DMS79 treated with DMSO at 0.1 percent for 48 hours (cell line): Measurements from ENCODE around the gene OPCML.

Experiments
- DNase-seq: peaks from one replicate; lab custom pipeline; 2025; lab: John Stamatoyannopoulos, UW

OPCML gene

GRCh38 chr11:133503236-133503635 lies 29.1 kb downstream of the OPCML start:
- no peak for DNase-seq

DNA sequence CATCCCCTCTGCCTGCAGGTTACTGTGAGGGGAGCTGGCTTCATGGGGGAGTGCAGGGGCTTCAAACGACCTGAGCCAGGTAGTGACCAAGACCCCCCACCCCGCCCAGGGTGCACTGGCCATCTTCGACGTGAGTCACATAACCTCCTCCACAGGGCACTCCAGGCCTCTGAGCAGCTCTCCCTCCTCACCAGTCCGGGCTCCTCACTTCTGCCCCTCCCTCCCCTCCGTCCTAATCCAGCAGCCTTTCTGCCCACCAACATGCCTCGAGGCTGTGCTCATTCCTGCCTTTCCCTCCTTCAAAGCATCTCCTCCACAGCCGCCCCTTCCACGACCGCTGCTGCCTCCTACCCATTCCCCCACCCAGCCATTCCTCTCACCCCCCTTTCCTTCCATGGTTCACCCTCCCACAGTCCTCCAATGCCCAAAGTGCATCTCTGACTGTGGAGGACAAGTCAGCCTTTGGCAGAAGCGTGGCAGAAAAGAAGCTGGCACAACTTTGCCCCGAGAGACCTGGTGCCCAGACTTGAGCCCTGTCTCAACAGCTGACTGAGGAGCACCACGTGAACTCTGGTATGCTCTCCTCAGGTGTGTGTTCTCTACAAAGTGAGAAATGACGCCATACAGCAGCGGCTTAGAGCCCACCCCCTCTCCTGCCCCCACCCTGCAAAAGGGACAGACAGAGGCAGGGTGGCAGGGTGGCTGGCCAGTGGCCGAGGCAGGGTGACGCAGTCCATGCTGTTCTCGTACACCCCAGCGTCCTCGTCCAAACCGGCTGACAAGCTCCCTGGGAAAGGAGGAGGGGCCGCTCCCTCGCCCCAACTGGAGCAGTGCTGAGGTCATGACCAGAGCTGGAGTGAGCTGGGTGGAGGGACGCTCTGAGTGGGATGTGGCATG lies 30.4 kb downstream of the OPCML start:
- DNase-seq: no peak

GRCh38 chr11:133500936-133501335 lies 31.4 kb downstream of the OPCML start:
- DNase-seq: no peak

GRCh38 chr11:133500435-133500834 lies 31.9 kb downstream of the OPCML start:
- DNase-seq: no peak

GRCh38 chr11:133498969-133499368 lies 33.3 kb downstream of the OPCML start:
- no peak for DNase-seq

- no peak for DNase-seq
These were observed 34.7 kb downstream of the OPCML start for GRCh38 chr11:133497477-133498140.

GRCh38 chr11:133492895-133493294 lies 39.4 kb downstream of the OPCML start:
- DNase-seq: no peak

DNA sequence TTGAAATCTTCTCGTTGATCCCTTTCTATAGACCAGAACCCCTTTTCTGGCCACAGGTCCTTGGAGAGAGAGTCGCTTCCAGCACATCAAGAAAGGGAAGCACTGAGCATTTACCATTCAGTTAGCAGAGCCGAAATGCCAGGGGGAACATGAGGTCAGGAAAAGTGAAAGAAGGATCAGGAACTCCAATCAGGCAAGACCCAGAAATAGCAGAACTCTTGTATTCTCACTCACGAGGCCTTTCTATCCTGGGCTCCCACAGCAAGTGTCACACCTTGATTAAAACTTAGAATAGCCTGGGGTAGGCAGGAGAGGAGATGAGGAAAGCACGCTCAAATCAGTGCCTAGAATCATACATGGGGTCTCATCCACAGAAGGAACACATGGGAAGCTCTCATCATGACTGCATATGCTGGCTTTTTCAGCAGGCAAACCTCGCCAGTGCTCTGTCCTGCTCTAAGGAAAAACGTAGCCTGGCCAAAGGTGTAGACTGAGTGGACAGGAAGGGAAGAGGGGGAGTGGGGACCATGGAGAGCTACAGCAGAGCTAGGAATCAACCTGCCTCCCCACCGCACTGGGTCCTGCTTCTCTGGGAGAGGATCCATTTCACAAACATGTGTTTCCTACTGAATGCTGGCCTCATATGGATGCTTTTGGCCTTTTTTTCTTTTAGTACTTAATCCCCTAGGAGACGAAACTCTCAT lies 40.5 kb downstream of the OPCML start:
- no peak for DNase-seq

DNA sequence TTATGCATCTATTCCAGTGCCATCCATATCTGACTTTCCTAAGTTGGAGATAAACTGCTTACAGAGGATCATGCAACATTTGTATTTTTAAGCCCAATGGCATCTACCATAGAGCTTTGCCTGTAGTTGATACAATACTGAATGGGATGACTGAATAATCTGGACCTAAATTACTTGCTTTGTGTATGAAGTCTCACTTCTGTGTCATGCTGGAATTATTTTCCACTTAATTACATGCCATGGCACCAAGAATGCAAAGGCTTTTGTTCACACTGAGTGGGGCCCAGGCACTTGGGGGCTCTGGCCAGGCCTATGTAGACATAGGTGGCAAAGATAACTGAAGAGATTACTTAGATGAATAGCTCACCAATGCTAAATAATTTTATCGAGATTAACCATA lies 51.6 kb downstream of the OPCML start:
- no peak for DNase-seq

GRCh38 chr11:133479209-133479608 lies 53.1 kb downstream of the OPCML start:
- no peak for DNase-seq

DNA sequence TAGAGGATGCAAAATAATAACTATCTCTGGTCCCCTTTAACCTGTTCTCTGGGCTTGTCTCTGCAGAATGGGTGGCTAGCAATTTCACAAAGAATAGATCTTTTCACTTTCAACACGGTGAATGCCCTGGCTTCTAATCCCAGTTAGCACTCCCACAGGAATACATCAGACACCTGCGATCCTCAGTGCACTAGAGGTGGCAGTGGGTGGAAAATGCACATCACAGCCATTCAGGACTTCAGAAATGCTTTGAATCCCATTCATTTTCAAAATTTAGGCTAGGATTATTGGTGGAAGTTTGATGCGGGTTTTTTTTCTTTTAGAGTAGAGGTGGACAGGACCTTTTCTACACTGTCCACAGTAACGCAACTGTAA lies 55.1 kb downstream of the OPCML start:
- DNase-seq: no peak

- DNase-seq: no peak
These were observed 55.6 kb downstream of the OPCML start for GRCh38 chr11:133476570-133477250.

DNA sequence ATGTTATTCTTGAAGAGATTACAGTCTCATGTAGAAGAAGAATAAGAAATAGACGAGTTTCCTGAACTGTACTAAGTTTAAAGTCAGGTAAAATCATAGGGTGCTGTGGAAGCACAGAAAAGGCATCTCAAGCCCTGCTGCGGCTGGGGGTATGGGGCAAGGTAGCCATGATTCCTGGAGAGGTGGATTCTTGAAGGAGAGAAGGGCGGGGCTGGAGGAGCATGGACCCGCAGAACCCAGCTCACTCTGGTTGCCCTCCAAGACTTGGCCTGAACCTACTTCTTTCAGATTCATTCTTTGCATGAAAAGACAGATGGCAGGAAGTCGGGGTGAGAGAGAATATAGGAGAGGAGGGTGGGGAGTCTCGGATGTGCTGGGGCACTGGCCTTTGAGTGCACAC lies 57.8 kb downstream of the OPCML start:
- no peak for DNase-seq

DNA sequence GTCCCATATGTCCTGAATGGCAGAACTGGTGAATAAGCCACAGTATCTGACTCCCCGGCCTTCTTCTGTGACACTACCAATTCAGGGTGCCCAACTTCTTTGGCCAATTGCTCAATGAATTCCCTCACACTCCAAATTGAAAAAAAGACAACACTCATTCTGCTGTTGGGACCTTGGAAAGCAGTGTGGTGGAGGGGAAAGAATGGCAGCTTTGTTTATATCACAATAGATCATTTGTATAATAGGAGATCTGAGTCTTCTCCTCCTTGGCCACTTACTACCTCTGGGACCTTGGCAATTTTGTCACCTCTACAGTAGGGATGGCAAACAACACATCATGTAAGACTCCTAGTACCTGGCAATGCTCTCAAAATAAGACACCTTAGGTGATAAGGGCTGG lies 64.6 kb downstream of the OPCML start:
- no peak for DNase-seq

GRCh38 chr11:133443206-133443747 lies 89.0 kb downstream of the OPCML start:
- DNase-seq: no peak

DNA sequence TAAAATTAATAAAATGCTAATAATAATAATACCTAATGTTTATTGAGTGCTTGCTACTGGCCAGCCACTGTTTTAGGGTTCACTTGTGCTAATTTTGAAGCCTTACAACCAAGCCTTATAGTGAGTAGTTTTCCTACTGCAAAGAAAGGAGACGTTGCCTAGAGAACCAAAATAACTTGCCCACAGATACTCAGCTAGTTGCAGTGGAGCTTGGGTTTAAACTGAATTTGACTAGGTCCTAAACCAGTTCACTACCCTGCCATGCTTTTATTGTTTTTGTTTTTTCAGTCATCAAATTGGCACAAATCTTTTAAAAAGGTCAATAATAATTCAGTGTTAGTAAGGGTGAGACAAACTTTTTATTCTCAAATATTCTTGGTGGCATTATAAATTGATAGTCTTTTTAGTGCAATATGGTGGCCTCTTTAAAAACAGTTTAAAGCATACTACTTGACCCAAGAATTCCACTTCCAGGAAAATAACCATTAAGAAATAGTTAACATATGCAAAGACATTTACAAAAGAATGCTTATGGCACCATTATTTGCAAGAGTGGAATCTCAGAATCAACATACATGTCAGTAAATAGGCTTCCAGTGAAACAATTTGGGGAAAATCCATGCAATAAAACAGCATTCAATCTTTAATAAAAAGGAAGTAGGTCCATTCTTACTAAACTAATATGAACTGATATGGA lies 90.2 kb downstream of the OPCML start:
- DNase-seq: no peak

- DNase-seq: no peak
These were observed 106.3 kb downstream of the OPCML start for GRCh38 chr11:133425992-133426391.

GRCh38 chr11:133425245-133425644 lies 107.1 kb downstream of the OPCML start:
- DNase-seq: no peak

GRCh38 chr11:133418218-133418617 lies 114.1 kb downstream of the OPCML start:
- no peak for DNase-seq

- DNase-seq: no peak
These were observed 117.8 kb downstream of the OPCML start for GRCh38 chr11:133414506-133414905.

DNA sequence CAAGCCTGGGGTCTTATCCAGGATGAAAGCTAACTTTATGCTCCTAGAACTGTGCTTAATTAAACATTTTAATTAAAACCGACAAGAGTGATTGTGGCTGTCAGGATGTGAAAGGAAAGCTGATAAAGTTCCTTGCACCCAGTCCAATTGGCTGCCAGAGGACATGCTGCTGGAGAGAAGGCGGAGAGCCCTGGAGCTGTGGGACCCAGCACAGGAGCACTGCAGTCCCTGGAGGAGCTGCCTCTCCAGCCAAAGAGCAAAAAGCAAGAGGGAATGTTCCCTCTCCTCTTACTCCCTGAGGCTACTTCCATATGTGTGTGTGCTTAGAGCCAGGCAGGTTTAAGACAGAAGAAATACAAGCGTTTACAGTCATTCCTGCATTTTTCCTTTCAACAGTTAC lies 118.6 kb downstream of the OPCML start:
- DNase-seq: no peak
